Upper lobe of right lung (tissue), 1 donor: ENCODE data around the gene ALKAL2. TPM values are rescaled to one million over a fixed set of nuclear protein-coding genes. Genes with fewer than 3 reads are reported as not detected.

Source experiments
- ATAC-seq: fragments of 200-7000 bp; cut with Tn5 transposase; one replicate; pipeline ENCODE4 v1.9.1; 2020; ENCODE audit warnings: mild to moderate bottlenecking, moderate library complexity
- DNase-seq: peaks from one replicate; pipeline ENCODE4 v3.0.0-alpha.2; 2020
- H3K27ac ChIP-seq: fragments of 200-600 bp; one replicate; pipeline ENCODE4 v1.8.0; 2022
- H3K27me3 ChIP-seq: fragments of 200-600 bp; one replicate; pipeline ENCODE4 v1.8.0; 2022; ENCODE audit warnings: mild to moderate bottlenecking
- H3K36me3 ChIP-seq: fragments of 200-600 bp; one replicate; pipeline ENCODE4 v1.8.0; 2022
- H3K4me1 ChIP-seq: fragments of 200-600 bp; one replicate; pipeline ENCODE4 v1.8.0; 2022
- H3K4me3 ChIP-seq: fragments of 200-600 bp; one replicate; pipeline ENCODE4 v1.8.0; 2022; ENCODE audit warnings: mild to moderate bottlenecking
- H3K9me3 ChIP-seq: fragments of 200-600 bp; one replicate; pipeline ENCODE4 v1.8.0; 2022
- CTCF ChIP-seq: fragments of 200-600 bp; IDR thresholded peaks from one replicate; pipeline ENCODE4 v1.8.0; 2022; ENCODE audit warnings: antibody characterized with exemption
- intact Hi-C: fragments of 100-400 bp; cut with DNase I; formaldehyde crosslinking; loops from one replicate; pipeline ENCODE4 v1.11.0; 2022
- total RNA-seq: library from RNA; stranded (reverse); fragmentation: NEBNext Ultra II Directional; extraction: Animal tissue kit (Norgen Biotek cat#: 25700); gene quantifications from one replicate; pipeline ENCODE4 v1.2.1, GENCODE V29; 2021
- donor health status: DM: no; HTN: yes; CAD: no; lungs with severe emphysema.

The ALKAL2 gene
- total RNA-seq, 1 donor from 2014 or later, result 18.7 TPM

- intact Hi-C loops, result no loop called here
- Histone ChIP-seq H3K36me3 (peaks cover 83% of the 10 kb centered on the region), H3K4me3 (no peak overlapping the region), H3K27ac (no peak overlapping the region), H3K4me1 (peaks cover 3% of the 10 kb centered on the region), H3K27me3 (no peaks in the 10 kb centered on the region), H3K9me3 (no peaks in the 10 kb centered on the region)
- no peak for TF ChIP-seq CTCF
- DNase-seq (no peak), ATAC-seq (no peak)
These were observed 7.8 kb downstream of the ALKAL2 start for GRCh38 chr2:279956-280649.

- H3K4me3 ChIP-seq, result no peak overlapping the region
- no peaks in the 10 kb centered on the region for H3K27me3 ChIP-seq
- no peak for TF ChIP-seq CTCF
- ATAC-seq, result no peak
- peaks cover 90% of the 10 kb centered on the region for H3K36me3 ChIP-seq
- no peak for DNase-seq
- no peaks in the 10 kb centered on the region for H3K9me3 ChIP-seq
- intact Hi-C loops, result no loop called here
- no peak overlapping the region for H3K27ac ChIP-seq
- no peaks in the 10 kb centered on the region for H3K4me1 ChIP-seq
These were observed 8.5 kb downstream of the ALKAL2 start for GRCh38 chr2:279366-279765.

GRCh38 chr2:278927-279320 lies 9.0 kb downstream of the ALKAL2 start:
- Histone ChIP-seq H3K4me1 (no peaks in the 10 kb centered on the region), H3K27ac (peak overlapping the region; percentile 26), H3K9me3 (no peaks in the 10 kb centered on the region), H3K36me3 (peaks cover 94% of the 10 kb centered on the region), H3K27me3 (no peaks in the 10 kb centered on the region), H3K4me3 (no peak overlapping the region)
- no peak for ATAC-seq
- no peak for DNase-seq
- intact Hi-C loops, result no loop called here
- TF ChIP-seq CTCF, result no peak

- peaks cover 97% of the 10 kb centered on the region for H3K36me3 ChIP-seq
- H3K4me1 ChIP-seq, result no peaks in the 10 kb centered on the region
- no peaks in the 10 kb centered on the region for H3K9me3 ChIP-seq
- peak; percentile 42 for ATAC-seq
- H3K4me3 ChIP-seq, result no peak overlapping the region
- no peak for DNase-seq
- peak overlapping the region; percentile 26 for H3K27ac ChIP-seq
- no peak for TF ChIP-seq CTCF
- intact Hi-C loops, result no loop called here
- no peaks in the 10 kb centered on the region for H3K27me3 ChIP-seq
These were observed 9.5 kb downstream of the ALKAL2 start for GRCh38 chr2:278312-278926.

GRCh38 chr2:275466-275865 lies 12.4 kb downstream of the ALKAL2 start:
- intact Hi-C loops, result no loop called here
- peaks cover 83% of the 10 kb centered on the region for H3K36me3 ChIP-seq

More at GRCh38 chr2:275466-275865, 12.4 kb downstream of the ALKAL2 start:
- TF ChIP-seq CTCF, result no peak
- ATAC-seq (peak; percentile 47), DNase-seq (no peak)
- Histone ChIP-seq H3K27me3 (no peaks in the 10 kb centered on the region), H3K4me3 (no peak overlapping the region), H3K4me1 (no peaks in the 10 kb centered on the region), H3K9me3 (no peaks in the 10 kb centered on the region), H3K27ac (no peak overlapping the region)
